Measurements from ENCODE around the gene ACADSB. TPM values are rescaled to one million over a fixed set of nuclear protein-coding genes. Genes with fewer than 3 reads are reported as not detected.

ACADSB gene
- total and polyA plus RNA-seq, 2 donors (not counting 1 experiment from before 2014, with no cell fraction given): 6.8 to 27.8 TPM

DNA sequence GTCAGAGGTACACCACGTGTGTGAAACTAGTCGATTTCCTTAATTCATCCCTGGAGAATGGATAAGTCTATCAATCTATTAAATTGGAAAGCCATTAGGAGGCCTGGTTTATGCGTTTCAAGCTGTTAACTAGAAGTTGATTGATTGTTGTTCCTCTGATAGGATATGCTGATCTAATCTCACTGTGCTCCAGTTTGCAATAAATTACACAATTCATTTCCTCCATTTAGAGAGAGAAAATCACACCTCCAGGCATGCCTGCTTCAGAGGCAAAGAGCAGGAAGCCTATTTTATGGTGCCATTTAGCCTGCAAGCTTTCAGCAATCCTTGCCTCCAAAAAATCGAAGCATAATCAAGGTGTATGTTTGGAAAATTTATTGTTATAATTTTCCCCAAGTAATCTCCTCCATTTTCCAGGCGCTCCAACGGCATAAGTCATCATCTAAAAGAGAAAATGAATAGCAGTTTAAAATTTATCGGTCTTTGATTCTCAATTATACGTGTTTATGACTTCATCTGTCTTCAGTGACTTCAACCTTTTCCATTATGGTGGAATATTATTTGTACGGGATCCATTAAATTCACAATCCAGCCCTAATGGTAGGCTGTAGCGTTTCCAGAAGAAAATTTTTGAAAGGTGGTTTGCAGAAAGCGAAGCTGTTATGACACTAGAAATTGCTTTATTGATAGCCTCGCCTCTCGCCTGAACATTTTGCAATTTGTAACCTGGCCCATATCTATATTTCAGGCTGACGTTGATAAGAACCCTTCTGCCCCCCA is 84.0 kb downstream of the ACADSB start:
- H3K4me1 Mint-ChIP-seq: peaks cover 2% of the 10 kb centered on the region
- no peaks in the 10 kb centered on the region for H3K9me3 Mint-ChIP-seq (ENCODE audit: insufficient read depth)
- WGBS (ENCODE audit: insufficient coverage): 90% methylated on average over 4 of the region's 14 CpGs
- Histone ChIP-seq H3K4me3 (ENCODE audit: control extremely low read depth in 1 of 5, extremely low read depth in 1 of 5, insufficient read depth in 1 of 5, low read depth in 2 of 5, low read length in 4 of 5) (no peak overlapping the region), H3K4me2 (replicated peaks; ENCODE audit: low read depth, low read length, poor library complexity, severe bottlenecking) (no peak overlapping the region), H3K36me3 (replicated peaks in 1 of 2; ENCODE audit: control extremely low read depth in 1 of 2, control insufficient read depth in 1 of 2, extremely low read depth in 1 of 2, insufficient read depth in 2 of 2, low read length in 1 of 2) (no peaks in the 10 kb centered on the region), H4K20me1 (ENCODE audit: control insufficient read depth, insufficient read depth, low read length, poor library complexity, severe bottlenecking) (no peaks in the 10 kb centered on the region), H3K27ac (ENCODE audit: low read length in 2 of 2) (no peak overlapping the region), H2AFZ (ENCODE audit: insufficient read depth, low read depth, low read length, poor library complexity, severe bottlenecking) (no peak overlapping the region), H3K27me3 (replicated peaks in 1 of 4; ENCODE audit: control extremely low read depth in 1 of 4, control insufficient read depth in 3 of 4, insufficient read depth in 4 of 4, low read length in 3 of 4) (peaks cover 0 to 10% (median 0%) of the 10 kb centered on the region in 4 experiments), H3K79me2 (ENCODE audit: control insufficient read depth, insufficient read depth, low read length) (no peaks in the 10 kb centered on the region), H3K9ac (ENCODE audit: low read length) (no peak overlapping the region), H3K4me1 (ENCODE audit: control insufficient read depth in 2 of 2, insufficient read depth in 2 of 2, low read length in 2 of 2) (no peaks in the 10 kb centered on the region), H3K9me3 (ENCODE audit: control extremely low read depth in 1 of 3, control insufficient read depth in 2 of 3, insufficient read depth in 1 of 3, low read length in 2 of 3) (no peaks in the 10 kb centered on the region)
- H3K4me3 Mint-ChIP-seq: no peak overlapping the region
- ChIA-PET POLR2A (no interaction called here), CTCF (no interaction called here)
- DNase-seq: no peak
- peaks cover 33% of the 10 kb centered on the region for H3K27me3 Mint-ChIP-seq
- ATAC-seq (ENCODE audit: low read depth): no peak
- TF ChIP-seq, protein P1, sequence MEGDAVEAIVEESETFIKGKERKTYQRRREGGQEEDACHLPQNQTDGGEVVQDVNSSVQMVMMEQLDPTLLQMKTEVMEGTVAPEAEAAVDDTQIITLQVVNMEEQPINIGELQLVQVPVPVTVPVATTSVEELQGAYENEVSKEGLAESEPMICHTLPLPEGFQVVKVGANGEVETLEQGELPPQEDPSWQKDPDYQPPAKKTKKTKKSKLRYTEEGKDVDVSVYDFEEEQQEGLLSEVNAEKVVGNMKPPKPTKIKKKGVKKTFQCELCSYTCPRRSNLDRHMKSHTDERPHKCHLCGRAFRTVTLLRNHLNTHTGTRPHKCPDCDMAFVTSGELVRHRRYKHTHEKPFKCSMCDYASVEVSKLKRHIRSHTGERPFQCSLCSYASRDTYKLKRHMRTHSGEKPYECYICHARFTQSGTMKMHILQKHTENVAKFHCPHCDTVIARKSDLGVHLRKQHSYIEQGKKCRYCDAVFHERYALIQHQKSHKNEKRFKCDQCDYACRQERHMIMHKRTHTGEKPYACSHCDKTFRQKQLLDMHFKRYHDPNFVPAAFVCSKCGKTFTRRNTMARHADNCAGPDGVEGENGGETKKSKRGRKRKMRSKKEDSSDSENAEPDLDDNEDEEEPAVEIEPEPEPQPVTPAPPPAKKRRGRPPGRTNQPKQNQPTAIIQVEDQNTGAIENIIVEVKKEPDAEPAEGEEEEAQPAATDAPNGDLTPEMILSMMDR (IDR thresholded peaks at IDR 0.05): no peak
- no peak for TF ChIP-seq EZH2 (IDR thresholded peaks at IDR 0.05; ENCODE audit: borderline replicate concordance, insufficient read depth, low read depth, low read length, poor library complexity, severe bottlenecking)
- intact Hi-C loops (cut with micrococcal nuclease): no loop called here
- H3K27ac Mint-ChIP-seq: no peak overlapping the region

DNA sequence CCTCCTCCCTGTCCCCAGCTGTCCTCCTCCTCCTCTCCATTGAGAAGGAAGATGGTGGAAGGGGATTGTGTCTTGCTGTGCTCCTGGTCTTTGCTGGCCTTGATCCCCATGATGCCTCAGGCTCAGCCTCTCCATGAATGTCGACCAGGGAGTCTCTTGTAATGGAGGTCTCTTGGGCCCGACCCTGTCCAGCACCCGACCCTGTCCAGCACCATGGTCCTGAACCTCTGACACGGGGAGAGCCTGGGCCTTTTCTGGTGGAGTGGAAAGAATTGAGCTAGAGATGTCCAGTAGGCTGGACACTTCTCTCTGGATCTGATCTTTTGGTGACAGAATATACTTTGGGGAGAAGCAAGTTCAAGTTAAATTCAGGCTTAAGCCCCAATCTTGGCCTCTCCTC is 84.7 kb downstream of the ACADSB start:
- Mint-ChIP-seq H3K4me1 (peaks cover 2% of the 10 kb centered on the region), H3K9me3 (ENCODE audit: insufficient read depth) (no peaks in the 10 kb centered on the region), H3K4me3 (no peak overlapping the region), H3K27ac (no peak overlapping the region), H3K27me3 (peaks cover 36% of the 10 kb centered on the region)
- Histone ChIP-seq H3K4me3 (ENCODE audit: control extremely low read depth in 1 of 5, extremely low read depth in 1 of 5, insufficient read depth in 1 of 5, low read depth in 2 of 5, low read length in 4 of 5) (no peak overlapping the region), H3K4me1 (ENCODE audit: control insufficient read depth in 2 of 2, insufficient read depth in 2 of 2, low read length in 2 of 2) (no peaks in the 10 kb centered on the region), H3K36me3 (replicated peaks in 1 of 2; ENCODE audit: control extremely low read depth in 1 of 2, control insufficient read depth in 1 of 2, extremely low read depth in 1 of 2, insufficient read depth in 2 of 2, low read length in 1 of 2) (no peaks in the 10 kb centered on the region), H4K20me1 (ENCODE audit: control insufficient read depth, insufficient read depth, low read length, poor library complexity, severe bottlenecking) (no peaks in the 10 kb centered on the region), H3K9ac (ENCODE audit: low read length) (no peak overlapping the region), H3K4me2 (replicated peaks; ENCODE audit: low read depth, low read length, poor library complexity, severe bottlenecking) (no peak overlapping the region), H3K27me3 (replicated peaks in 1 of 4; ENCODE audit: control extremely low read depth in 1 of 4, control insufficient read depth in 3 of 4, insufficient read depth in 4 of 4, low read length in 3 of 4) (peaks cover 0 to 10% (median 0%) of the 10 kb centered on the region in 4 experiments), H2AFZ (ENCODE audit: insufficient read depth, low read depth, low read length, poor library complexity, severe bottlenecking) (no peak overlapping the region), H3K27ac (ENCODE audit: low read length in 2 of 2) (no peak overlapping the region), H3K79me2 (ENCODE audit: control insufficient read depth, insufficient read depth, low read length) (no peaks in the 10 kb centered on the region), H3K9me3 (ENCODE audit: control extremely low read depth in 1 of 3, control insufficient read depth in 2 of 3, insufficient read depth in 1 of 3, low read length in 2 of 3) (no peaks in the 10 kb centered on the region)
- 69% methylated on average over 3 of the region's 4 CpGs for WGBS (ENCODE audit: insufficient coverage)
- no peak for TF ChIP-seq EZH2 (IDR thresholded peaks at IDR 0.05; ENCODE audit: borderline replicate concordance, insufficient read depth, low read depth, low read length, poor library complexity, severe bottlenecking)
- TF ChIP-seq, protein P1 (IDR thresholded peaks at IDR 0.05): no peak
- ChIA-PET CTCF (no interaction called here), POLR2A (no interaction called here)
- no peak for DNase-seq
- intact Hi-C loops (cut with micrococcal nuclease): no loop called here
- no peak for ATAC-seq (ENCODE audit: low read depth)

All from B cell (primary cell).